CD4-positive, alpha-beta T cell treated with Interleukin-21 for 1 hour (primary cell): ENCODE data around the gene NIM1K.
"Not testable (repeated sequence)": the region's sequence is repeated elsewhere in the genome, so short reads cannot be mapped to it uniquely, and the experiment has no call there.

Experiments used
- DNase-seq: peaks from one replicate; pipeline ENCODE4 v3.0.0-alpha.2; 2020

Gene NIM1K

GRCh38 chr5:43231977-43232376, 40.0 kb downstream of the NIM1K start:
- DNase-seq = no peak

GRCh38 chr5:43232943-43233833, 41.2 kb downstream of the NIM1K start:
- no peak for DNase-seq

GRCh38 chr5:43233946-43234345, 41.9 kb downstream of the NIM1K start:
- DNase-seq = no peak

GRCh38 chr5:43236653-43237355, 44.8 kb downstream of the NIM1K start:
- no peak for DNase-seq

- DNase-seq = no peak
Observed at GRCh38 chr5:43242196-43242595, 50.2 kb downstream of the NIM1K start.

GRCh38 chr5:43243270-43243669, 51.2 kb downstream of the NIM1K start:
- no peak for DNase-seq

GRCh38 chr5:43244823-43245565, 53.0 kb downstream of the NIM1K start:
- DNase-seq = no peak

- no peak for DNase-seq
Observed at GRCh38 chr5:43245724-43246385, 53.8 kb downstream of the NIM1K start.

- no peak for DNase-seq
Observed at GRCh38 chr5:43251754-43252153, 59.7 kb downstream of the NIM1K start.

GRCh38 chr5:43255704-43256103, 63.7 kb downstream of the NIM1K start:
- no peak for DNase-seq

- no peak for DNase-seq
Observed at GRCh38 chr5:43256261-43256966, 64.4 kb downstream of the NIM1K start.

- no peak for DNase-seq
Observed at GRCh38 chr5:43258116-43258515, 66.1 kb downstream of the NIM1K start.

- not testable (repeated sequence) for DNase-seq
Observed at GRCh38 chr5:43262269-43262668, 70.2 kb downstream of the NIM1K start.

GRCh38 chr5:43268188-43268820, 76.3 kb downstream of the NIM1K start:
- no peak for DNase-seq

GRCh38 chr5:43270645-43271044, 78.6 kb downstream of the NIM1K start:
- no peak for DNase-seq

- no peak for DNase-seq
Observed at GRCh38 chr5:43273552-43273951, 81.5 kb downstream of the NIM1K start.

GRCh38 chr5:43274435-43275114, 82.5 kb downstream of the NIM1K start:
- no peak for DNase-seq

- no peak for DNase-seq
Observed at GRCh38 chr5:43275391-43275790, 83.4 kb downstream of the NIM1K start.

GRCh38 chr5:43279548-43280274, 87.7 kb downstream of the NIM1K start:
- DNase-seq = no peak
